Measurements from ENCODE around the gene APOO. TPM values are rescaled to one million over a fixed set of nuclear protein-coding genes. Genes with fewer than 3 reads are reported as not detected.

Gene APOO
- polyA plus RNA-seq, 4 donors, result 12.5 to 30.2 (median 22.1) TPM

GRCh38 chrX:23887918-23888317 is 19.8 kb downstream of the APOO start:
- H3K4me1 ChIP-seq (ENCODE audit: control insufficient read depth in 3 of 3, insufficient read depth in 2 of 3, low read depth in 1 of 3, low read length in 2 of 3), result peaks cover 0 to 24% (median 0%) of the 10 kb centered on the region in 3 donors
- DNase-seq (peak; percentile 59 to 74), FAIRE-seq (no peak)
- peak overlapping the region; percentile 54 to 85 (median 79) for H3K27ac ChIP-seq (ENCODE audit: low read depth in 1 of 3, low read length in 2 of 3)
- WGBS, 3 donors, result 26 to 67% (median 56%) methylated on average over 4 of the region's 4 CpGs
- no peak overlapping the region for H3K4me3 ChIP-seq (ENCODE audit: low read depth in 1 of 3, low read length in 3 of 3)
- H3K9me3 ChIP-seq (ENCODE audit: control insufficient read depth in 2 of 2, insufficient read depth in 1 of 2, low read depth in 1 of 2, low read length in 1 of 2), result no peaks in the 10 kb centered on the region
- no peaks in the 10 kb centered on the region for H3K36me3 ChIP-seq (ENCODE audit: control insufficient read depth in 3 of 3, insufficient read depth in 2 of 3, low read depth in 1 of 3, low read length in 3 of 3)
- H3K27me3 ChIP-seq (ENCODE audit: control insufficient read depth in 3 of 3, insufficient read depth in 3 of 3, low read length in 3 of 3), result no peaks in the 10 kb centered on the region

DNA sequence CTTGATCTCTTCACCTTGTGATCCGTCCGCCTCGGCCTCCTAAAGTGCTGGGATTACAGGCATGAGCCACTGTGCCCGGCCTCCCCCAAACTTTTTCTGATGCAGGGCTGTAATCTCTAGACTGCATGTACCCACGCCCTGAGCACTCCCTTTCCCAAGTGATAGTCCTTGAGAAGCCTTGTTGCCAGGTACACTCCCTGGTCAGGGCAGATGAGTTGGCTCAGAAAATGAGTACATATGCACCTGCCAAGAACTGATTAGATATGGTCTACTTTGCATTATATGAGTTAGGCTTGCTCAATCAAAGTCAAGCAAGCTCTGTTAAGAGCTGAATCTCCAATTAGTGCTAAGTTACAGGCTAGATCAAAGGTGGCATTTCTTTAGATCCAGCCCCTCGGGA is 20.3 kb downstream of the APOO start:
- no peaks in the 10 kb centered on the region for H3K9me3 ChIP-seq (ENCODE audit: control insufficient read depth in 2 of 2, insufficient read depth in 1 of 2, low read depth in 1 of 2, low read length in 1 of 2)
- peaks cover 0 to 24% (median 0%) of the 10 kb centered on the region in 3 donors for H3K4me1 ChIP-seq (ENCODE audit: control insufficient read depth in 3 of 3, insufficient read depth in 2 of 3, low read depth in 1 of 3, low read length in 2 of 3)
- H3K27ac ChIP-seq (ENCODE audit: low read depth in 1 of 3, low read length in 2 of 3), result peak overlapping the region; percentile 54 to 85 (median 79)
- H3K27me3 ChIP-seq (ENCODE audit: control insufficient read depth in 3 of 3, insufficient read depth in 3 of 3, low read length in 3 of 3), result no peaks in the 10 kb centered on the region
- WGBS, 3 donors, result 30 to 64% (median 57%) methylated on average over 6 of the region's 6 CpGs
- no peak overlapping the region for H3K4me3 ChIP-seq (ENCODE audit: low read depth in 1 of 3, low read length in 3 of 3)
- H3K36me3 ChIP-seq (ENCODE audit: control insufficient read depth in 3 of 3, insufficient read depth in 2 of 3, low read depth in 1 of 3, low read length in 3 of 3), result no peaks in the 10 kb centered on the region
- no peak for FAIRE-seq
- peak; percentile 70 to 92 for DNase-seq

DNA sequence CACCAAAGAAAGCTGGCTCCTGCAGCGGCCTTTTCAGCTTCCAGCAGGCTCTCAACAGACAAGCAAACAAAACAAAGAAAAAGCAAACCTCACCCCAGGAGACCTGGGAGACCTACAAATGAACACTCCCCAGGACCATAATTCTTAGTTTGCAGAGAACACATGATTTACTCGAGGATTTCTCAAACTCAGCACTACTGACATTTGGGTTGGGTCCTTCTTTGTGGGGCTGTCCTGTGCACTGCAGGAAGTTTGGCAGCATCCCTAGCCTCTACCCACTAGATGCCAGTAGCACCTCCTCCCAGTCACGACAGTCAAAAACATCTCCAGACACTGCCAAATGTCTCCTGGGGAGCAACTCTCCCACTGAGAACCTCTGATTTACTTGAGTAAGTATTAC is 21.9 kb downstream of the APOO start:
- no peaks in the 10 kb centered on the region for H3K27me3 ChIP-seq (ENCODE audit: control insufficient read depth in 3 of 3, insufficient read depth in 3 of 3, low read length in 3 of 3)
- peaks cover 0 to 24% (median 0%) of the 10 kb centered on the region in 3 donors for H3K4me1 ChIP-seq (ENCODE audit: control insufficient read depth in 3 of 3, insufficient read depth in 2 of 3, low read depth in 1 of 3, low read length in 2 of 3)
- 49 to 72% (median 55%) methylated on average over 3 of the region's 3 CpGs for WGBS, 3 donors
- H3K4me3 ChIP-seq (ENCODE audit: low read depth in 1 of 3, low read length in 3 of 3), result no peak overlapping the region
- H3K9me3 ChIP-seq (ENCODE audit: control insufficient read depth in 2 of 2, insufficient read depth in 1 of 2, low read depth in 1 of 2, low read length in 1 of 2), result no peaks in the 10 kb centered on the region
- no peak for DNase-seq
- FAIRE-seq, result no peak
- peak overlapping the region in 1 of 3 donors; percentile 24 for H3K27ac ChIP-seq (ENCODE audit: low read depth in 1 of 3, low read length in 2 of 3)
- no peaks in the 10 kb centered on the region for H3K36me3 ChIP-seq (ENCODE audit: control insufficient read depth in 3 of 3, insufficient read depth in 2 of 3, low read depth in 1 of 3, low read length in 3 of 3)

DNA sequence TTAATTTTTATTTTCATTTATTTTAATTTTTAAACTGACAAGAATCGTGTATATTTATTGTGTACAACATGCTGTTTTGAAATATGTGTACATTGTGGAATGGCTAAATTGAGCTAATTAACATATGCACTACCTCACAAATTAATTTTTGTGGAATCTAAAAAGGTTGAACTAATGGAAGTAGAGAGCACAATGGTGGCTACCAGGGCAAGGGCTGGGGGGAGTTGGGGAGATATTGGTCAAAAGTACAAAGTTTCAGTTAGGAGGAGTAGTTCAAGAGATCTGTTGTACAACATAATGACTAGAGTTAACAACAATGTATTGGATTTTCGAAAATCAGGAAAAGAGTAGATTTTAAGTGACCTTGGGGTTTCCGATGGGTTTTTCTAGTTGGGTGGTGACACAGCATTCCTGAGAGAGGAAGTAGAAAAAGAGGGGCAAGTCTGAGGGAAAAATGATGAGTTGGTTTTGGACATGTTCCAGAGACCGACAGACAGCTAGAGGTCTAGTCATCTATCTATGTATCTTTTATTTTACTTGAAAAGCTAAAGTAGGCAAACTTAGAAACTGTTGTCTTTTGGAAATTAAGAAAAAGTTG is 23.2 kb downstream of the APOO start:
- WGBS, 3 donors, result 67 to 88% (median 79%) methylated on average over 4 of the region's 4 CpGs
- DNase-seq (no peak), FAIRE-seq (no peak)
- H3K4me1 ChIP-seq (ENCODE audit: control insufficient read depth in 3 of 3, insufficient read depth in 2 of 3, low read depth in 1 of 3, low read length in 2 of 3), result peaks cover 0 to 26% (median 0%) of the 10 kb centered on the region in 3 donors
- no peaks in the 10 kb centered on the region for H3K36me3 ChIP-seq (ENCODE audit: control insufficient read depth in 3 of 3, insufficient read depth in 2 of 3, low read depth in 1 of 3, low read length in 3 of 3)
- H3K9me3 ChIP-seq (ENCODE audit: control insufficient read depth in 2 of 2, insufficient read depth in 1 of 2, low read depth in 1 of 2, low read length in 1 of 2), result no peaks in the 10 kb centered on the region
- no peak overlapping the region for H3K27ac ChIP-seq (ENCODE audit: low read depth in 1 of 3, low read length in 2 of 3)
- H3K4me3 ChIP-seq (ENCODE audit: low read depth in 1 of 3, low read length in 3 of 3), result no peak overlapping the region
- no peaks in the 10 kb centered on the region for H3K27me3 ChIP-seq (ENCODE audit: control insufficient read depth in 3 of 3, insufficient read depth in 3 of 3, low read length in 3 of 3)

GRCh38 chrX:23883737-23884354 is 23.9 kb downstream of the APOO start:
- H3K36me3 ChIP-seq (ENCODE audit: control insufficient read depth in 3 of 3, insufficient read depth in 2 of 3, low read depth in 1 of 3, low read length in 3 of 3), result no peaks in the 10 kb centered on the region
- H3K27ac ChIP-seq (ENCODE audit: low read depth in 1 of 3, low read length in 2 of 3), result peak overlapping the region in 1 of 3 donors; percentile 8
- WGBS, 3 donors, result 13 to 41% (median 40%) methylated on average over 9 of the region's 9 CpGs
- H3K4me1 ChIP-seq (ENCODE audit: control insufficient read depth in 3 of 3, insufficient read depth in 2 of 3, low read depth in 1 of 3, low read length in 2 of 3), result peaks cover 0 to 22% (median 0%) of the 10 kb centered on the region in 3 donors
- FAIRE-seq (no peak), DNase-seq (peak in 1 of 2 donors; percentile 40)
- no peaks in the 10 kb centered on the region for H3K27me3 ChIP-seq (ENCODE audit: control insufficient read depth in 3 of 3, insufficient read depth in 3 of 3, low read length in 3 of 3)
- no peaks in the 10 kb centered on the region for H3K9me3 ChIP-seq (ENCODE audit: control insufficient read depth in 2 of 2, insufficient read depth in 1 of 2, low read depth in 1 of 2, low read length in 1 of 2)
- H3K4me3 ChIP-seq (ENCODE audit: low read depth in 1 of 3, low read length in 3 of 3), result no peak overlapping the region

DNA sequence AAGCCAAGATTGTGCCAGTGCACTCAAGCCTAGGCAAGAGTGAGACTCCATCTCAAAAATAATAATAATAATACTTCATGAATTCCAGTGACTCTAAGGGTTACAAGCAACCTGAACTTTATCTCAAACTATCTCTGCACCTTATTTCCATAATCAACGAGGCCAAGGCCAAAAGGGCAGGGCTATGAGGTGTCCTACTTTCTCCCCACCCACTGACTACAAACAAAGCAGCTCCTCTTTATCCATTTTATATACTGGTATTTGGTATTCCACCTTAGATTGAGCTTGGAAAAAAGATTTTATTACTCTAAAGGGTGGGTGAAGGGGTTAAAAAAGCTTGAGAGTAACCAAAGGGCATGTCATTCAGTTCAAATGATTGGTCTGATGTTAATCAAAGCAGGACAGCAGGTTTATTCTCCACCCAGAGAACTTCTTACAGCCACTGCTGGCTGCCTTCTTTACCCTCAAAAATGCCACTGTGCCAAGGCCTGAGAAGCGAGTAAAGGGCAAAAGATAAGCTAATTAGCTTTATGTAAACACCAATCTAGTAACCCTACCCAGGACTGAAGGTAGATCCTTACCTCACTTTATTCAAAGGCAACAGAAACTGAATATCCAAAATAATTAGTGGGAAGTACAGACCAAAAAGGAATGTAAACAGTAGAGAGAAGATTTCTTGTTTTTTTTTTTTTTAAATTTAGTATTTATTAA is 28.2 kb downstream of the APOO start:
- peaks cover 0 to 14% (median 0%) of the 10 kb centered on the region in 3 donors for H3K4me1 ChIP-seq (ENCODE audit: control insufficient read depth in 3 of 3, insufficient read depth in 2 of 3, low read depth in 1 of 3, low read length in 2 of 3)
- 11 to 41% (median 17%) methylated on average over 2 of the region's 2 CpGs for WGBS, 3 donors
- no peaks in the 10 kb centered on the region for H3K9me3 ChIP-seq (ENCODE audit: control insufficient read depth in 2 of 2, insufficient read depth in 1 of 2, low read depth in 1 of 2, low read length in 1 of 2)
- DNase-seq (peak in 1 of 2 donors; percentile 78), FAIRE-seq (no peak)
- no peaks in the 10 kb centered on the region for H3K27me3 ChIP-seq (ENCODE audit: control insufficient read depth in 3 of 3, insufficient read depth in 3 of 3, low read length in 3 of 3)
- H3K36me3 ChIP-seq (ENCODE audit: control insufficient read depth in 3 of 3, insufficient read depth in 2 of 3, low read depth in 1 of 3, low read length in 3 of 3), result peaks cover 0 to 2% (median 0%) of the 10 kb centered on the region in 3 donors
- H3K4me3 ChIP-seq (ENCODE audit: low read depth in 1 of 3, low read length in 3 of 3), result no peak overlapping the region
- peak overlapping the region in 2 of 3 donors; percentile 35 to 50 for H3K27ac ChIP-seq (ENCODE audit: low read depth in 1 of 3, low read length in 2 of 3)

- FAIRE-seq (no peak), DNase-seq (no peak)
- Histone ChIP-seq H3K4me1 (ENCODE audit: control insufficient read depth in 3 of 3, insufficient read depth in 2 of 3, low read depth in 1 of 3, low read length in 2 of 3) (no peaks in the 10 kb centered on the region), H3K27ac (ENCODE audit: low read depth in 1 of 3, low read length in 2 of 3) (peak overlapping the region in 1 of 3 donors; percentile 16), H3K9me3 (ENCODE audit: control insufficient read depth in 2 of 2, insufficient read depth in 1 of 2, low read depth in 1 of 2, low read length in 1 of 2) (no peaks in the 10 kb centered on the region), H3K4me3 (ENCODE audit: low read depth in 1 of 3, low read length in 3 of 3) (no peak overlapping the region), H3K27me3 (ENCODE audit: control insufficient read depth in 3 of 3, insufficient read depth in 3 of 3, low read length in 3 of 3) (no peaks in the 10 kb centered on the region), H3K36me3 (ENCODE audit: control insufficient read depth in 3 of 3, insufficient read depth in 2 of 3, low read depth in 1 of 3, low read length in 3 of 3) (peaks cover 0 to 3% (median 0%) of the 10 kb centered on the region in 3 donors)
- WGBS, 3 donors, result 82 to 92% (median 83%) methylated on average over 4 of the region's 4 CpGs
Measured at GRCh38 chrX:23871905-23872546, 35.7 kb downstream of the APOO start.

GRCh38 chrX:23870041-23870440 is 37.7 kb downstream of the APOO start:
- no peak overlapping the region for H3K27ac ChIP-seq (ENCODE audit: low read depth in 1 of 3, low read length in 2 of 3)
- 80 to 100% (median 88%) methylated on average over 2 of the region's 2 CpGs for WGBS, 3 donors
- no peak for FAIRE-seq
- DNase-seq, result no peak
- no peaks in the 10 kb centered on the region for H3K27me3 ChIP-seq (ENCODE audit: control insufficient read depth in 3 of 3, insufficient read depth in 3 of 3, low read length in 3 of 3)
- no peaks in the 10 kb centered on the region for H3K4me1 ChIP-seq (ENCODE audit: control insufficient read depth in 3 of 3, insufficient read depth in 2 of 3, low read depth in 1 of 3, low read length in 2 of 3)
- H3K4me3 ChIP-seq (ENCODE audit: low read depth in 1 of 3, low read length in 3 of 3), result no peak overlapping the region
- H3K9me3 ChIP-seq (ENCODE audit: control insufficient read depth in 2 of 2, insufficient read depth in 1 of 2, low read depth in 1 of 2, low read length in 1 of 2), result no peaks in the 10 kb centered on the region
- peaks cover 0 to 3% (median 0%) of the 10 kb centered on the region in 3 donors for H3K36me3 ChIP-seq (ENCODE audit: control insufficient read depth in 3 of 3, insufficient read depth in 2 of 3, low read depth in 1 of 3, low read length in 3 of 3)

Data from small intestine (tissue), 7 donors.